Endothelial cell of umbilical vein (primary cell): ENCODE results near the gene SH3RF1. TPM values are rescaled to one million over a fixed set of nuclear protein-coding genes. Genes with fewer than 3 reads are reported as not detected.

Experiments used
- BruUV-seq: library from RNA; stranded (reverse); fragments of 400-500 nt; replicated peaks from 2 replicates; lab custom pipeline; 2021; lab: Mats Ljungman, UMichigan
- CTCF ChIA-PET: fragments of 300-600, 350-600 bp; sonication (Branson Sonifier 250); formaldehyde crosslinking; loops from one replicate; lab custom pipeline; 2021; ENCODE audit warnings: antibody characterized with exemption, inconsistent platforms; lab: Charles Lee
- POLR2A ChIA-PET: fragments of 300-600, 350-600 bp; sonication (Branson Sonifier 250); formaldehyde crosslinking; loops from one replicate; lab custom pipeline; 2021; ENCODE audit warnings: antibody characterized with exemption, inconsistent platforms; lab: Charles Lee
- DNase-seq: peaks from one replicate; pipeline ENCODE4 v3.0.0-alpha.2; 2011; ENCODE audit warnings: low read depth, low spot score
- FAIRE-seq: peaks from 2 replicates; lab custom pipeline; 2011; peaks lifted over from hg19 to GRCh38; lab: Jason Lieb, UNC
- H2AFZ ChIP-seq: 2 replicates; pipeline ENCODE4 v1.6.0; 2012; ENCODE audit warnings: low read depth, low read length, control low read depth, inconsistent platforms
- H3K27ac ChIP-seq: 2 replicates; pipeline ENCODE4 v1.5.1; 2011; ENCODE audit warnings: low read depth, mild to moderate bottlenecking, control low read depth, low read length, moderate library complexity; ENCODE audit not compliant: insufficient read depth
- H3K27me3 ChIP-seq, 2 experiments: 2 replicates each; pipeline versions ENCODE4 v1.6.0 to v1.6.1; 2011; ENCODE audit warnings: low read length in 2 of 2, mixed read lengths in 1 of 2; ENCODE audit not compliant: control insufficient read depth in 2 of 2, insufficient read depth in 2 of 2
- H3K36me3 ChIP-seq, 2 experiments: 2 replicates in 1 of 2; 3 replicates in 1 of 2; pipeline ENCODE4 v1.5.1; 2011; ENCODE audit warnings: low read length in 2 of 2, mild to moderate bottlenecking in 1 of 2, moderate library complexity in 1 of 2; ENCODE audit not compliant: control insufficient read depth in 2 of 2, insufficient read depth in 2 of 2; ENCODE audit errors: extremely low read depth in 1 of 2
- H3K4me1 ChIP-seq: 3 replicates; pipeline ENCODE4 v1.5.1; 2011; ENCODE audit warnings: mild to moderate bottlenecking, low read length; ENCODE audit not compliant: control insufficient read depth, insufficient read depth; ENCODE audit errors: extremely low read depth
- H3K4me2 ChIP-seq: 2 replicates; pipeline ENCODE4 v1.6.1; 2011; ENCODE audit warnings: low read length, control low read depth, mixed read lengths; ENCODE audit not compliant: insufficient read depth
- H3K4me3 ChIP-seq, 3 experiments: fragments of 200-600 bp in 1 of 3; sonication (generic), shearing (Covaris generic) in 1 of 3; replicated peaks in 1 of 3; 2 replicates each; pipeline ENCODE4 v1.5.1; 2011 to 2016; ENCODE audit warnings: control low read depth in 3 of 3, low read length in 3 of 3, mild to moderate bottlenecking in 2 of 3, inconsistent platforms in 1 of 3, low read depth in 1 of 3, moderate library complexity in 1 of 3; ENCODE audit not compliant: insufficient read depth in 1 of 3
- H3K79me2 ChIP-seq: 2 replicates; pipeline ENCODE4 v1.6.0; 2012; ENCODE audit warnings: low read length, inconsistent platforms; ENCODE audit not compliant: control insufficient read depth, insufficient read depth
- H3K9ac ChIP-seq: replicated peaks from 2 replicates; pipeline ENCODE3; 2011; ENCODE audit warnings: low read length, control low read depth; ENCODE audit not compliant: insufficient read depth; ENCODE audit errors: extremely low read depth
- H3K9me1 ChIP-seq: replicated peaks from 3 replicates; pipeline ENCODE4 v1.6.0; 2011; ENCODE audit warnings: mild to moderate bottlenecking, low read length; ENCODE audit not compliant: control insufficient read depth, insufficient read depth; ENCODE audit errors: extremely low read depth
- H3K9me3 ChIP-seq: replicated peaks from 2 replicates; pipeline ENCODE4 v1.5.1; 2012; ENCODE audit warnings: low read length, inconsistent platforms; ENCODE audit not compliant: control insufficient read depth, insufficient read depth
- H4K20me1 ChIP-seq: replicated peaks from 2 replicates; pipeline ENCODE3; 2011; ENCODE audit warnings: mild to moderate bottlenecking, low read length; ENCODE audit not compliant: control insufficient read depth, insufficient read depth; ENCODE audit errors: extremely low read depth
- CTCF ChIP-seq, 2 donors: IDR thresholded peaks; 1 replicate in 1 of 2; 2 replicates in 1 of 2; pipeline ENCODE4 v1.5.1; 2011; ENCODE audit warnings: low read length in 2 of 2, mild to moderate bottlenecking in 2 of 2, moderate library complexity in 2 of 2, control low read depth in 1 of 2, inconsistent platforms in 1 of 2, low read depth in 1 of 2; ENCODE audit not compliant: insufficient read depth in 1 of 2; ENCODE audit errors: extremely low read depth in 1 of 2
- EZH2 ChIP-seq: IDR thresholded peaks from 2 replicates; pipeline ENCODE4 v1.6.1; 2012; ENCODE audit warnings: borderline replicate concordance, low read depth, mild to moderate bottlenecking, moderate library complexity, low read length, inconsistent platforms; ENCODE audit not compliant: severe bottlenecking
- FOS ChIP-seq: IDR thresholded peaks from 2 replicates; pipeline ENCODE4 v1.6.1; 2011; ENCODE audit warnings: mild to moderate bottlenecking, low read length, moderate library complexity, borderline replicate concordance; ENCODE audit not compliant: insufficient read depth
- GATA2 ChIP-seq: IDR thresholded peaks from 2 replicates; pipeline ENCODE4 v1.7.0; 2011; ENCODE audit warnings: low read depth, mild to moderate bottlenecking, moderate library complexity, mixed read lengths, low read length; ENCODE audit not compliant: insufficient read length, insufficient read depth
- JUN ChIP-seq: IDR thresholded peaks from 2 replicates; pipeline ENCODE4 v1.6.1; 2011; ENCODE audit warnings: borderline replicate concordance, low read depth; ENCODE audit not compliant: insufficient read length, insufficient read depth
- MYC ChIP-seq: IDR thresholded peaks from one replicate; pipeline ENCODE4 v1.6.1; 2011; ENCODE audit warnings: mild to moderate bottlenecking, low read depth, low read length
- POLR2A ChIP-seq: IDR thresholded peaks from 2 replicates; pipeline ENCODE4 v1.6.1; 2012; ENCODE audit warnings: low read depth, mild to moderate bottlenecking, control low read depth, low read length
- POLR2AphosphoS5 ChIP-seq: IDR thresholded peaks from 2 replicates; pipeline ENCODE4 v1.6.1; 2012; ENCODE audit warnings: low read depth, mild to moderate bottlenecking, control low read depth, low read length, moderate library complexity; ENCODE audit not compliant: insufficient read depth
- dilution Hi-C: fragments of 300-500 bp; cut with MboI; formaldehyde crosslinking; loops from one replicate; pipeline ENCODE4 v1.15.0; 2019; ENCODE audit warnings: low sequenced_read_pairs; ENCODE audit not compliant: extremely low pct_ligation_motif_present
- intact Hi-C: fragments of 100-400 bp; cut with micrococcal nuclease; formaldehyde crosslinking; loops from one replicate; pipeline ENCODE4 v1.10.0; 2022
- polyA plus RNA-seq, 4 experiments: library from polyadenylated mRNA; depleted of rRNA in 3 of 4; stranded (reverse) in 3 of 4; unstranded in 1 of 4; fragments of >200 nt; gene quantifications; 2 replicates each; pipeline versions ENCODE4 v1.2.1 to v1.2.3, GENCODE V29; 2011 to 2012; ENCODE audit warnings: missing spikeins in 1 of 4
- total RNA-seq: library from RNA; stranded (reverse); gene quantifications from 2 replicates; pipeline ENCODE4 v1.2.3, GENCODE V29; 2021
- TF ChIP-seq, protein P1 (sequence below): IDR thresholded peaks from 2 replicates; pipeline ENCODE4 v1.6.1; 2011; ENCODE audit not compliant: insufficient read depth, insufficient read length

Gene SH3RF1
- total and polyA plus RNA-seq, 2 donors (not counting 3 experiments of a cell fraction or from before 2014, with no cell fraction given), result 16.2 to 24.9 TPM

DNA sequence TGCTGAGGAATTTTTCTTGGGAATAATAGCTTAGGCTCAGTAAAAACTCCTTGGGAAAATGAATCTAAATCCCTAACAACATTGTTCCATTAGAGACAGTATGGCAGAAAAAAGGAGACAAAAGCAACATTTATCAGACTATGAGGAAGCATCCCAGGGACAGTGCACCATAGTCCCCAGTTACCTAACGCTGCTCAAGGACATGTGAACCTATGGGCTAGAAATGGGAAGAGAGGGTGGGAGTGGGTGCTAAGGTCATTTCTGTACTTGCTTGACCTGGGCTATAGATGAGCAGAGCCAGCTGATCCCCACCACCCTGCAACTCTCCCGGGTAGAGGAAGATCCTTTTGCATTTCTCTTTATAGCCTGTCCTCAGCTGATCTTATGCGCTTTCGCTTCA, 162.5 kb downstream of the SH3RF1 start:
- H3K4me2 ChIP-seq, result no peak overlapping the region
- H3K9ac ChIP-seq, result no peak overlapping the region
- dilution Hi-C loops (no loop called here), intact Hi-C loops (no loop called here)
- H3K4me3 ChIP-seq, result no peak overlapping the region
- H3K27me3 ChIP-seq, result no peaks in the 10 kb centered on the region
- H4K20me1 ChIP-seq, result no peaks in the 10 kb centered on the region
- FAIRE-seq (no peak), DNase-seq (no peak)
- H3K36me3 ChIP-seq, result peaks cover 13 to 15% of the 10 kb centered on the region in 2 experiments
- CTCF ChIA-PET, result interaction anchor here (0.9 kb wide), 1 partner anchor 9 kb away, joined by 3 read pairs; no protein-coding TSS in a partner anchor
- POLR2A ChIA-PET, result no interaction called here
- H3K9me3 ChIP-seq, result no peaks in the 10 kb centered on the region
- no peak overlapping the region for H3K27ac ChIP-seq
- no TSS peak for BruUV-seq
- TF ChIP-seq EZH2 (no peak), MYC (no peak), CTCF (IDR thresholded peaks at IDR 0.05; ENCODE audit: extremely low read depth in 1 of 2, insufficient read depth in 1 of 2, low read depth in 1 of 2, low read length in 2 of 2) (no peak), FOS (no peak), POLR2AphosphoS5 (no peak), POLR2A (no peak), JUN (no peak), GATA2 (no peak)
- TF ChIP-seq, protein P1, sequence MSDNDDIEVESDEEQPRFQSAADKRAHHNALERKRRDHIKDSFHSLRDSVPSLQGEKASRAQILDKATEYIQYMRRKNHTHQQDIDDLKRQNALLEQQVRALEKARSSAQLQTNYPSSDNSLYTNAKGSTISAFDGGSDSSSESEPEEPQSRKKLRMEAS, result no peak
- H2AFZ ChIP-seq, result no peak overlapping the region
- no peaks in the 10 kb centered on the region for H3K9me1 ChIP-seq
- peaks cover 5% of the 10 kb centered on the region for H3K4me1 ChIP-seq
- H3K79me2 ChIP-seq, result peaks cover 2% of the 10 kb centered on the region
